ENCODE results near the gene AFTPH.
A peak's percentile ranks its signal among the peaks of the same experiment; 100 is the strongest.

Gene AFTPH

GRCh38 chr2:64542071-64543007 is 18.2 kb downstream of the AFTPH start:
- no peak for DNase-seq

- DNase-seq = no peak
These were observed 19.0 kb downstream of the AFTPH start for GRCh38 chr2:64543008-64543697.

GRCh38 chr2:64548761-64549160 is 24.6 kb downstream of the AFTPH start:
- DNase-seq = no peak

- no peak for DNase-seq
These were observed 25.9 kb downstream of the AFTPH start for GRCh38 chr2:64550042-64550441.

GRCh38 chr2:64551851-64552250 is 27.7 kb downstream of the AFTPH start:
- DNase-seq = no peak

GRCh38 chr2:64554117-64554516 is 30.0 kb downstream of the AFTPH start:
- no peak for DNase-seq

- DNase-seq = no peak
These were observed 34.4 kb downstream of the AFTPH start for GRCh38 chr2:64558445-64559081.

- DNase-seq = peak; percentile 45
These were observed 38.1 kb downstream of the AFTPH start for GRCh38 chr2:64562148-64562784.

GRCh38 chr2:64563436-64563938 is 39.4 kb downstream of the AFTPH start:
- DNase-seq = no peak

- no peak for DNase-seq
These were observed 42.0 kb downstream of the AFTPH start for GRCh38 chr2:64565949-64566710.

GRCh38 chr2:64567473-64567872 is 43.3 kb downstream of the AFTPH start:
- DNase-seq = no peak

- no peak for DNase-seq
These were observed 44.7 kb downstream of the AFTPH start for GRCh38 chr2:64568836-64569235.

GRCh38 chr2:64574871-64575270 is 50.7 kb downstream of the AFTPH start:
- DNase-seq = no peak

- no peak for DNase-seq
These were observed 56.9 kb downstream of the AFTPH start for GRCh38 chr2:64581018-64581417.

GRCh38 chr2:64581777-64582539 is 57.8 kb downstream of the AFTPH start:
- DNase-seq = no peak

GRCh38 chr2:64582774-64583340 is 58.7 kb downstream of the AFTPH start:
- DNase-seq = no peak

- DNase-seq = no peak
These were observed 61.9 kb downstream of the AFTPH start for GRCh38 chr2:64586054-64586453.

- peak; percentile 65 for DNase-seq
These were observed 62.9 kb downstream of the AFTPH start for GRCh38 chr2:64586883-64587481.

- peak; percentile 40 for DNase-seq
These were observed 63.4 kb downstream of the AFTPH start for GRCh38 chr2:64587561-64587960.

- no peak for DNase-seq
These were observed 67.1 kb downstream of the AFTPH start for GRCh38 chr2:64591188-64591587.
